SK-N-SH (cell line): ENCODE results near the gene NRIP1. TPM values are rescaled to one million over a fixed set of nuclear protein-coding genes. Genes with fewer than 3 reads are reported as not detected.

ENCODE experiments used
- CTCF ChIA-PET: fragments of 300-600, 350-600 bp; formaldehyde crosslinking; extraction: SDS; loops from one replicate; lab custom pipeline; 2021; lab: Yijun Ruan, JAX
- POLR2A ChIA-PET: fragments of 350-600 bp; sonication (Branson Sonifier 250); formaldehyde crosslinking; extraction: SDS; loops from one replicate; lab custom pipeline; 2020; ENCODE audit warnings: antibody characterized with exemption, inconsistent platforms; lab: Yijun Ruan, JAX
- DNase-seq: peaks from one replicate; pipeline ENCODE4 v3.0.0; 2012
- H2AFZ ChIP-seq: fragments of 200-600 bp; sonication (generic); 2 replicates; pipeline ENCODE4 v1.8.1; 2016; ENCODE audit warnings: antibody characterized with exemption, mild to moderate bottlenecking, low read depth
- H3F3A ChIP-seq: fragments of 200-600 bp; sonication (generic); replicated peaks from 2 replicates; pipeline ENCODE3; 2016; ENCODE audit warnings: antibody characterized with exemption, mild to moderate bottlenecking; ENCODE audit not compliant: insufficient read depth
- H3K27ac ChIP-seq, 2 experiments: fragments of 200-500 bp in 1 of 2; fragments of 200-600 bp in 1 of 2; sonication (Bioruptor generic) in 1 of 2; sonication (generic), shearing (Covaris generic) in 1 of 2; 2 replicates each; pipeline versions ENCODE4 v1.5.1 to v1.6.1; 2014 to 2016; ENCODE audit warnings: low read depth in 2 of 2, inconsistent platforms in 1 of 2, low read length in 1 of 2, mild to moderate bottlenecking in 1 of 2, mixed read lengths in 1 of 2
- H3K27me3 ChIP-seq: fragments of 200-600 bp; sonication (generic), shearing (Covaris generic); 2 replicates; pipeline ENCODE4 v1.6.1; 2016; ENCODE audit warnings: mixed run types; ENCODE audit not compliant: insufficient read depth
- H3K36me3 ChIP-seq, 2 experiments: fragments of 200-500 bp in 1 of 2; fragments of 200-600 bp in 1 of 2; sonication (Bioruptor generic) in 1 of 2; sonication (generic) in 1 of 2; replicated peaks in 1 of 2; 2 replicates each; pipeline versions ENCODE3 to v1.5.1; 2014 to 2016; ENCODE audit warnings: low read length in 1 of 2, mild to moderate bottlenecking in 1 of 2; ENCODE audit not compliant: insufficient read depth in 2 of 2, control insufficient read depth in 1 of 2
- H3K4me1 ChIP-seq, 2 experiments: fragments of 200-500 bp in 1 of 2; fragments of 200-600 bp in 1 of 2; sonication (Bioruptor generic) in 1 of 2; sonication (generic), shearing (Covaris generic) in 1 of 2; 2 replicates each; pipeline versions ENCODE4 v1.5.1 to v1.6.1; 2014 to 2016; ENCODE audit warnings: low read depth in 1 of 2, low read length in 1 of 2, mixed run types in 1 of 2; ENCODE audit not compliant: insufficient read depth in 2 of 2, control insufficient read depth in 1 of 2
- H3K4me2 ChIP-seq: fragments of 200-600 bp; sonication (generic), shearing (Covaris generic); 2 replicates; pipeline ENCODE4 v1.6.1; 2017; ENCODE audit warnings: mixed run types
- H3K4me3 ChIP-seq, 2 experiments: fragments of 200-500 bp in 1 of 2; fragments of 200-600 bp in 1 of 2; sonication (Bioruptor generic) in 1 of 2; sonication (generic), shearing (Covaris generic) in 1 of 2; 2 replicates each; pipeline versions ENCODE4 v1.5.1 to v1.8.1; 2014 to 2016; ENCODE audit warnings: low read depth in 2 of 2, inconsistent platforms in 1 of 2, low read length in 1 of 2, mild to moderate bottlenecking in 1 of 2, mixed read lengths in 1 of 2, moderate library complexity in 1 of 2
- H3K79me2 ChIP-seq: fragments of 200-600 bp; sonication (generic); 2 replicates; pipeline ENCODE4 v1.8.1; 2017; ENCODE audit warnings: mild to moderate bottlenecking; ENCODE audit not compliant: insufficient read depth
- H3K9ac ChIP-seq: fragments of 200-600 bp; sonication (generic); 2 replicates; pipeline ENCODE4 v1.6.1; 2017; ENCODE audit warnings: mixed run types
- H3K9me2 ChIP-seq: fragments of 200-600 bp; sonication (generic); 2 replicates; pipeline ENCODE4 v1.6.1; 2017; ENCODE audit warnings: mixed run types
- H3K9me3 ChIP-seq: fragments of 200-600 bp; sonication (generic); 2 replicates; pipeline ENCODE4 v1.6.1; 2017; ENCODE audit warnings: mixed run types, mild to moderate bottlenecking, moderate library complexity
- H4K20me1 ChIP-seq: fragments of 200-600 bp; sonication (generic); 2 replicates; pipeline ENCODE4 v1.6.1; 2017; ENCODE audit warnings: mild to moderate bottlenecking, mixed run types; ENCODE audit not compliant: insufficient read depth
- CHD2 ChIP-seq: fragments of 150-350 bp; IDR thresholded peaks from 2 replicates; pipeline ENCODE4 v1.6.1; 2018; ENCODE audit warnings: low read length; ENCODE audit not compliant: partially characterized antibody
- EP300 ChIP-seq, 2 experiments: IDR thresholded peaks; 2 replicates each; pipeline versions ENCODE4 v1.4.0 to v1.6.1; 2012; ENCODE audit warnings: borderline replicate concordance in 1 of 2, low read depth in 1 of 2, low read length in 1 of 2
- EZH2phosphoT487 ChIP-seq: fragments of 200-600 bp; sonication (generic); IDR thresholded peaks from 2 replicates; pipeline ENCODE4 v1.6.1; 2017; ENCODE audit warnings: low read depth, mixed run types, mild to moderate bottlenecking, antibody characterized with exemption, moderate library complexity, borderline replicate concordance
- FOXJ3 ChIP-seq: sonication (generic); formaldehyde crosslinking; IDR thresholded peaks from 2 replicates; pipeline ENCODE4 v1.5.1; 2020; ENCODE audit warnings: mild to moderate bottlenecking, missing genetic modification reagents
- FOXM1 ChIP-seq: IDR thresholded peaks from 2 replicates; pipeline ENCODE4 v1.4.0; 2012; ENCODE audit warnings: low read depth, mild to moderate bottlenecking
- GABPA ChIP-seq: IDR thresholded peaks from 2 replicates; pipeline ENCODE4 v1.4.0; 2012; ENCODE audit warnings: low read depth, mild to moderate bottlenecking
- MXI1 ChIP-seq: IDR thresholded peaks from 2 replicates; pipeline ENCODE4 v1.6.1; 2012; ENCODE audit warnings: mild to moderate bottlenecking, low read depth, low read length, improper control_type of control experiment
- NRF1 ChIP-seq: IDR thresholded peaks from 2 replicates; pipeline ENCODE4 v1.6.1; 2012; ENCODE audit warnings: low read depth, mild to moderate bottlenecking, low read length
- POLR2AphosphoS5 ChIP-seq: IDR thresholded peaks from 2 replicates; pipeline ENCODE4 v1.6.1; 2012; ENCODE audit warnings: low read depth, low read length
- RFX5 ChIP-seq: IDR thresholded peaks from 2 replicates; pipeline ENCODE4 v1.6.1; 2012; ENCODE audit warnings: mild to moderate bottlenecking, improper control_type of control experiment, low read length
- RXRA ChIP-seq: IDR thresholded peaks from 2 replicates; pipeline ENCODE4 v1.4.0; 2012; ENCODE audit warnings: low read depth, mild to moderate bottlenecking, borderline replicate concordance
- SIN3A ChIP-seq: IDR thresholded peaks from 2 replicates; pipeline ENCODE4 v1.6.1; 2012; ENCODE audit warnings: low read depth, mild to moderate bottlenecking, low read length, moderate library complexity, borderline replicate concordance
- TAF1 ChIP-seq: IDR thresholded peaks from 2 replicates; pipeline ENCODE4 v1.6.1; 2012; ENCODE audit warnings: low read depth, mild to moderate bottlenecking, low read length, moderate library complexity, borderline replicate concordance
- TCF12 ChIP-seq: IDR thresholded peaks from 2 replicates; pipeline ENCODE4 v1.4.0; 2012
- TEAD4 ChIP-seq: IDR thresholded peaks from 2 replicates; pipeline ENCODE4 v1.4.0; 2012; ENCODE audit warnings: mild to moderate bottlenecking, borderline replicate concordance; ENCODE audit not compliant: insufficient read depth
- USF2 ChIP-seq: fragments of 150-350 bp; IDR thresholded peaks from 2 replicates; pipeline ENCODE4 v1.6.1; 2017; ENCODE audit warnings: antibody characterized with exemption, low read length, low read depth, borderline replicate concordance
- YY1 ChIP-seq: IDR thresholded peaks from 2 replicates; pipeline ENCODE4 v1.4.0; 2012; ENCODE audit warnings: low read depth, mild to moderate bottlenecking
- ZBTB33 ChIP-seq: IDR thresholded peaks from 2 replicates; pipeline ENCODE4 v1.4.0; 2012; ENCODE audit warnings: low read depth, borderline replicate concordance
- WGBS: methylation state at CpG from one replicate; pipeline ENCODE4 v1.1.6; 2017; ENCODE audit warnings: low lambda C conversion rate; 5-methylcytosine and 5-hydroxymethylcytosine counted together
- polyA plus RNA-seq, 3 experiments: library from polyadenylated mRNA; depleted of rRNA; stranded (reverse); fragments of >200 nt; gene quantifications; 2 replicates each; pipeline ENCODE4 v1.2.3, GENCODE V29; 2012

NRIP1 gene
- polyA plus RNA-seq, 1 of the 3 experiments (the other 2 are of a cell fraction) = 0.02 TPM

DNA sequence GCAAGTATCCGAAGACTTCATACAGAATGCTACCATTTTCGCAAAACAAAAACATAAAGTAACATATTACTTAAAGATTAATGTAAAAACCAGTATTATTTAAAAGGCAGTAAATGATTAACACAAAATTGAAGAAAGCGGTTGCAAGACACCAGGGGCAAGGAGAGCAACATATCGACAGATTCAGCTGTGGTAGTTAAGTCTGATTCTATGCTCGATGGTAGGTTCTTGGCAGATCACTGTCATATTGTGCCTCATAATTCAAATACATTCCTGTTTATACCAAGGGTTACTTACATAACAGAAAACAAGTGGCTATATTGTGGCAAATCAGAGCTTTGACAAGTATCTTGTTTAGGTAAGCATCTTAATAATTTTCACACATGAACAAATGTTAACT, 37.7 kb downstream of the NRIP1 start:
- no peak overlapping the region for H2AFZ ChIP-seq
- no peak overlapping the region for H3K4me3 ChIP-seq
- POLR2A ChIA-PET = no interaction called here
- no peak for DNase-seq
- H3K27ac ChIP-seq = no peak overlapping the region
- H3F3A ChIP-seq = no peaks in the 10 kb centered on the region
- no peak overlapping the region for H3K9ac ChIP-seq
- H3K9me2 ChIP-seq = no peaks in the 10 kb centered on the region
- CTCF ChIA-PET = no interaction called here
- TF ChIP-seq EP300 (IDR thresholded peaks at IDR 0.05; ENCODE audit: borderline replicate concordance in 1 of 2, low read depth in 1 of 2, low read length in 1 of 2) (no peak), ZBTB33 (no peak), TEAD4 (no peak), GABPA (no peak), CHD2 (no peak), FOXM1 (no peak)
- TF ChIP-seq, all 33 proteins: peak for 0
- Histone ChIP-seq H4K20me1 (no peaks in the 10 kb centered on the region), H3K36me3 (no peaks in the 10 kb centered on the region), H3K27me3 (no peaks in the 10 kb centered on the region), H3K4me1 (no peaks in the 10 kb centered on the region; a peak in 1 of 4 replicates), H3K79me2 (no peaks in the 10 kb centered on the region), H3K4me2 (no peak overlapping the region), H3K9me3 (no peaks in the 10 kb centered on the region)
- 3% methylated on average over 5 of the region's 5 CpGs for WGBS

DNA sequence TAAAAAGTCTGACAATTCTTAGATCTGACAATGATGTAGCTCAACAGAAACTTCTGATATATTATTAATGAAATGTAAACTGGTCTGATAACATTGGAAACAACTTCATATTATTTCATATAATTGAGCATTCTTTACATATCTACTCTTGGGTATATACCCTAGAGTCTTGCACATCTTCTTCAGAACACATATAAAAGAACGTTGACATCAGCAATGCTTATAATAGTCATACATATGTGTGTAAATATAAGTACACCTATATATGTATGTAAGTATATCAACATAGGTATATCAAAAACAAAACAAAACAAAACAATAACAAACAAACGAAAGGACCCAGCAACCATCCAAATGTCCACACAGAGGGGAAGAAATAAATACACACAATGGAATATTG, 38.4 kb downstream of the NRIP1 start:
- no peaks in the 10 kb centered on the region for H3K27me3 ChIP-seq
- no peaks in the 10 kb centered on the region for H3K79me2 ChIP-seq
- no peaks in the 10 kb centered on the region for H4K20me1 ChIP-seq
- no peaks in the 10 kb centered on the region for H3F3A ChIP-seq
- no peaks in the 10 kb centered on the region for H3K9me3 ChIP-seq
- 6% methylated on average over 2 of the region's 2 CpGs for WGBS
- H3K4me1 ChIP-seq = no peaks in the 10 kb centered on the region; a peak in 1 of 4 replicates
- no peaks in the 10 kb centered on the region for H3K9me2 ChIP-seq
- POLR2A ChIA-PET = no interaction called here
- no peak overlapping the region for H3K9ac ChIP-seq
- H3K36me3 ChIP-seq = no peaks in the 10 kb centered on the region
- H2AFZ ChIP-seq = no peak overlapping the region
- DNase-seq = no peak
- no peak overlapping the region for H3K27ac ChIP-seq
- H3K4me3 ChIP-seq = no peak overlapping the region
- TF ChIP-seq FOXJ3 (CRISPR knock-in tag) (no peak), EZH2phosphoT487 (no peak), YY1 (no peak), RXRA (no peak), RFX5 (no peak), MXI1 (no peak), TCF12 (no peak), EP300 (IDR thresholded peaks at IDR 0.05; ENCODE audit: borderline replicate concordance in 1 of 2, low read depth in 1 of 2, low read length in 1 of 2) (no peak), GABPA (no peak), NRF1 (no peak), SIN3A (no peak), USF2 (no peak), TAF1 (no peak), FOXM1 (no peak), TEAD4 (no peak), POLR2AphosphoS5 (no peak)
- H3K4me2 ChIP-seq = no peak overlapping the region
- CTCF ChIA-PET = no interaction called here
